ENCODE results near the gene SLC17A7. TPM values are rescaled to one million over a fixed set of nuclear protein-coding genes. Genes with fewer than 3 reads are reported as not detected.

SLC17A7 gene
- total RNA-seq, 2 experiments from 2014 or later = 0.30 to 0.43 TPM

DNA sequence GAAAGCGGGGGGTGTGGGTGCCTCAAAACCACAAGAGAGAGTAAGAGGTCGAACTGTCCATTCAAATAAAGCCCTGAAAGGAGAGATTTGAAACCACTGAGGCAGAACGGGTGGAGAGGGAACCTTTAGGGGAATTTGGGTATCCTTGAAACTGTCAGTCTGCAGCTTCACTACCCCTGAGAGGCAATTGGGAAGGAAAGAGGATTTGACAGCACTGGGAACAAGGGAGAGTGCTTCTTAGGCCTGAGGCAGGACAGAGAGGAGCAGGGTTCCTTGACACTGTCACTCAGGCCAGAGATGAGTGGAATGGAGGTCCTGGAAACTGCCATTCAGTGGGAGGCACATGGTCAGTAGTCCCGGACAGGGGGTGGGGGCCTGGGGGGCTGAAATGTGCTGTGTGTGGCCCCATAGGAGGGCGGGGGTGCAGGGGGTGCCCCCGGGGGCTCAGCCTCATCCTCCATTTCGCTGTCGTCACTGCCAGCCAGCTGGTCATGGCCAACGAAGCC, 11.1 kb downstream of the SLC17A7 start:
- H3K9me3 Mint-ChIP-seq = no peaks in the 10 kb centered on the region
- no peaks in the 10 kb centered on the region for H3K36me3 Mint-ChIP-seq (ENCODE audit: low read depth)
- H3K27me3 Mint-ChIP-seq = peaks cover 83% of the 10 kb centered on the region
- POLR2A ChIA-PET = interaction anchor here (1.2 kb wide), 1 partner anchor 10 kb away, joined by 3 read pairs; no protein-coding TSS in a partner anchor
- no peak for DNase-seq
- no peak overlapping the region for H3K4me3 Mint-ChIP-seq
- no peak overlapping the region for H3K27ac Mint-ChIP-seq
- peaks cover 43% of the 10 kb centered on the region for H3K4me1 Mint-ChIP-seq
- CTCF ChIA-PET = no interaction called here

DNA sequence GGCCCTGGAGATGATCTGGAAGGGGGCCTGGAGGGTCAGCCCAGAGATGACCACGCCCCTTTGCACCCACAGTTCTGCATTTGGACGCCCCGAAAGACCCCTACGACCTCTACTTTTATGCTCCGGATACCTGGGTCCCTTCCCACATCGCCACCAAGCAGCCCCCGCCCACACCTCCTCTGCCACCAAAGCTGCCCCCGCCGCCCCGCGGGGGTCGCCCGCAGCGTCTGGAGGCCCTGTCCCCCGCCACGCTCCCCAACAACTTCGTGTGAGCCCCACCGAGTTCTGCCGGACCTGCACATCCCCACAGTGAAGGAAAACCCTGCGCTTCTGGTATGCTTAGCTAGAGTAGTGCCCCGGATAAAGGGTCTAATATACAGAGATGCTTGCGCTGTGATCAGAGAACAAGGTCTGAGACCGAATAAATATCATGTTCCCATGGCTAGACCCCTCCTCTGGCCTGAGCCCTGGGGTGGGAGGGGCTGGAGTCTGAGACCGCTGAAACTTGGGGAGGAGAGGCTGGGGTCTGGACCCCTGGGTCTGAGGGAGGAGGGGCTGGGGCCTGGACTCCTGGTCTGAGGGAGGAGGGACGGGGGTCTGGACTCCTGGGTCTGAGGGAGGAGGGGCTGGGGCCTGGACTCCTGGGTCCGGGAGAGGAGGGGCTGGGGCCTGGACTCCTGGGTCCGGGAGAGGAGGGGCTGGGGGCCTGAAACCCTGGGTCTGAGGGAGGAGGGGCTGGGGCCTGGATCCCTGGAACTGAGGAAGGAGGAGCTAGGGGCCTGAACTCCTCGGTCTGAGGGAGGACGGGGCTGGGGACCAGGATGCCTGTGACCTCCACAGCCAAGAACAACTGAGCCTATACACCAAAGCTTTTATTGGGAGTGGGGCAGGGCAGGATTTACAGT, 12.5 kb downstream of the SLC17A7 start:
- POLR2A ChIA-PET = interaction anchor here (1.1 kb wide), 2 partner anchors 11 to 25 kb away, joined by 4 to 5 read pairs; partner anchors contain the start of gene ALDH16A1
- Mint-ChIP-seq H3K27me3 (peaks cover 84% of the 10 kb centered on the region), H3K4me3 (no peak overlapping the region), H3K9me3 (no peaks in the 10 kb centered on the region), H3K4me1 (peaks cover 48% of the 10 kb centered on the region), H3K27ac (no peak overlapping the region), H3K36me3 (ENCODE audit: low read depth) (no peaks in the 10 kb centered on the region)
- no peak for DNase-seq
- CTCF ChIA-PET = interaction anchor here (1.0 to 1.1 kb wide), 2 partner anchors 37 kb away, joined by 3 to 4 read pairs; no protein-coding TSS in a partner anchor

DNA sequence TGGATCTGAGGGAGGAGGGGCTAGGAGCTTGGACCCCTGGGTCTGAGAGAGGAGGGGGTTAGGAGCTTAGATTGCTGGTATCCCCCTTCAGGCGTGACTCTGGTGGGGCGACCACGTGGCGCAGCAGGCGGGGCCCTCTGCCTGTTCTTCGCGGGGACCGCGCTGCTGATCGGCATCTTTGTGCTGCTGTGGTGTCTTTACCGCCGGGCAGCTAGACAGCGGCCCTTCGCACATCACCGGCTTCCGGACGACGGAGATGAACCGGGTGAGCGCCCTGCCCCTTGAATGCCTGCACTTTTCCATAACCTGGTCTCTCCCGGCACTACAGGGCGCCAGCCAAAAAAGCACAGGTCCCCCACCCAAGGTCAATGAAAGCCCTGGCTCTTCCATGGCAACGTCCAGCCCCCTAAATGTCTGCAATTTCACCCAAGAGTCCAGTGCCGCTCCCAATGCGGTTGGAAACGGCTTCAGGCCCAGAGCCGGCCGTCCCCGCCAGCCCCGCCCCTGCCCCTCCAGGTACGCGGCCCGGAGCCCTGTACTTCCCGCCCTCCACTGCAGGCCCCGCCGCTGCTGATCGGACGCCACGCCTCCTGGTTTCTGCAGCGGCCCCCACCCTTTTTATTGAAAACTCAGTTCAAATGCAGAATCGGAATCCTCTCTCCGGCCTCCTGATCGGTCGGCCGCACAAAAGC, 13.3 kb downstream of the SLC17A7 start:
- no peaks in the 10 kb centered on the region for H3K9me3 Mint-ChIP-seq
- peaks cover 84% of the 10 kb centered on the region for H3K27me3 Mint-ChIP-seq
- no peak overlapping the region for H3K27ac Mint-ChIP-seq
- ChIA-PET POLR2A (interaction anchor here (1.1 to 1.2 kb wide), 2 partner anchors 11 to 25 kb away, joined by 3 to 4 read pairs; partner anchors contain the start of gene ALDH16A1), CTCF (interaction anchor here (1.0 kb wide), 1 partner anchor 36 kb away, joined by 4 read pairs; no protein-coding TSS in a partner anchor)
- H3K4me1 Mint-ChIP-seq = peaks cover 50% of the 10 kb centered on the region
- peak overlapping the region; percentile 13 for H3K4me3 Mint-ChIP-seq
- DNase-seq = peak; percentile 41
- H3K36me3 Mint-ChIP-seq (ENCODE audit: low read depth) = no peaks in the 10 kb centered on the region

DNA sequence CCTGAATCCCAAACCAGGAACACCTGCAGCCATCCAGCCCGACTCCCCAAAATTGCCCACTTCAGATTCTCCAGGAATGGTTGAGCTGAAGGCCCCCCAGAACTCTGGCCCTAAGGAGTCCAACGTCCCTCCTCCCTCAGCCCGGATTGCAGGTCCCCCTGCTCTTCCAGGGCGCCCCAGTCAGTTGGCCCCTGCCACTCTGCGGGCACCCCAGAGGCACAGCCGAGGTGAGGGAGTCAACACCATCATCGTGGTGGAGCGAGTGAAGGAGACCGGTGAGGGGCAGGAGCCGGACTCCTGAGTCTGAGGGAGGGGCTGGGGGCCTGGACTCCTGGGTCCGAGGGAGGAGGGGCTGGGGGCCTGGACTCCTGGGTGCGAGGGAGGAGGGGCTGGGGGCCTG, 14.0 kb downstream of the SLC17A7 start:
- CTCF ChIA-PET = interaction anchor here (0.6 to 1.2 kb wide), 3 partner anchors 16 to 1911 kb away, joined by 3 to 4 read pairs (median 3); no protein-coding TSS in a partner anchor
- POLR2A ChIA-PET = interaction anchor here (1.1 to 1.9 kb wide), 3 partner anchors 10 to 26 kb away, joined by 3 to 6 read pairs (median 4); partner anchors contain the start of gene ALDH16A1
- no peak for DNase-seq
- H3K4me3 Mint-ChIP-seq = no peak overlapping the region
- no peaks in the 10 kb centered on the region for H3K36me3 Mint-ChIP-seq (ENCODE audit: low read depth)
- peaks cover 52% of the 10 kb centered on the region for H3K4me1 Mint-ChIP-seq
- peaks cover 85% of the 10 kb centered on the region for H3K27me3 Mint-ChIP-seq
- H3K27ac Mint-ChIP-seq = no peak overlapping the region
- no peaks in the 10 kb centered on the region for H3K9me3 Mint-ChIP-seq

DNA sequence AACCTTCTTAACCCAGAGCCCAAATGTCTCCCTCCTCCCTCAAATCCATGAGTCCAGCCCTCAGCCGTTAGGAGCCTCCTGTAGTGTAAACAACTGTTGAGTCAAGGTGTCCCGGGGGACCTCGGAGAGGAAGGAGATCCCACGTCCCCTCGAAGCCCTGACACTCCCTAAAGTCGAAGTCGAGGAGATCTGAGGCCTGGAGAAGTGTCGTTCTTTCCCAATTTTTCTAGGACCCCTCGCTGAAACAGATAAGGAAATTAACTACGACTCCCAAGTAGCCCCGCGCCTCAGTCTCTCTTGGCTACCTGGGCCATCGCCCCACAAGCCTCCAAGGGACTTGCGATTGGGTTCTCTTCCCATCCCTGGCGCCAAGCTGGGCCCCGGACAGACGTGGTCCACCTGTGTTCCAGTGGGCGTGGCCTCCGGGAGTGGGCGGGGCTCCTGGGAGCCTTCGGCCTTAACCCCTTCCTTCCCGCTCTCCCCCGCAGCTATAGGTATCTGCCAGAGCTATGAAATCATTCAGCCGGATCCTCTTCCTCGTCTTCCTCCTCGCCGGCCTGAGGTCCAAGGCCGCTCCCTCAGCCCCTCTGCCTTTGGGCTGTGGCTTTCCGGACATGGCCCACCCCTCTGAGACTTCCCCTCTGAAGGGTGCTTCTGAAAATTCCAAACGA, 15.3 kb downstream of the SLC17A7 start:
- DNase-seq = peak; percentile 40
- peaks cover 90% of the 10 kb centered on the region for H3K27me3 Mint-ChIP-seq
- ChIA-PET CTCF (interaction anchor here (1.2 kb wide), 1 partner anchor 15 kb away, joined by 3 read pairs; no protein-coding TSS in a partner anchor), POLR2A (interaction anchor here (1.2 to 2.6 kb wide), 4 partner anchors 10 to 26 kb away, joined by 3 to 13 read pairs (median 6); partner anchors contain the start of gene PIH1D1)
- no peaks in the 10 kb centered on the region for H3K9me3 Mint-ChIP-seq
- H3K4me3 Mint-ChIP-seq = no peak overlapping the region
- H3K36me3 Mint-ChIP-seq (ENCODE audit: low read depth) = no peaks in the 10 kb centered on the region
- H3K27ac Mint-ChIP-seq = no peak overlapping the region
- H3K4me1 Mint-ChIP-seq = peaks cover 58% of the 10 kb centered on the region

DNA sequence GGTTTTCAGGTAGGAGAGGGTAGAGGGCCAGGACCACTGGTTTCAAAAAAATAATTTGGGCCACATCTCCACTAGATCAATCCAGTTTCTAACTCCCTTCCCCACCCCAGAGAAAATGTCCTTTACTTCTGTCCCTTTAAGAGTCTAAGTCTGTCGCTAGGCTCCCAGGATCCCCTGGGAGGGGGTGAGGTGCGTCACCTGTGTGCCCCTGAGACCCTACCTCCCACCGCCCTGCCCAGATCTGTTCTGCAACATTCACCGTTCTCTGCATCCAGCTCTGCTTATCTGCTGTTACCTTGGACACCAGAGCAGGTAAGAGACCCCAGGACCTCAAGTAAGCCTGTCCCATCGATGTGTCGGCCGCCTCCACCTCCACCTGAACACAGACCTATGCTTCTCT, 16.1 kb downstream of the SLC17A7 start, which contains the start of gene GFY:
Gene GFY, plus strand, starts transcription at position 211 of the 400 bp plus-strand sequence. CDS start 1,043 bp downstream, outside the sequence.
- peaks cover 57% of the 10 kb centered on the region for H3K4me1 Mint-ChIP-seq
- no peak within 1 kb of the TSS for H3K27ac Mint-ChIP-seq
- CTCF ChIA-PET = interaction anchor here (0.7 kb wide), 1 partner anchor 33 kb away, joined by 4 read pairs; no protein-coding TSS in a partner anchor
- H3K9me3 Mint-ChIP-seq = no peaks in the 10 kb centered on the region
- no peak within 1 kb of the TSS for H3K4me3 Mint-ChIP-seq
- H3K27me3 Mint-ChIP-seq = peaks cover 90% of the 10 kb centered on the region
- DNase-seq = no peak
- POLR2A ChIA-PET = interaction anchor here (1.2 to 2.6 kb wide), 4 partner anchors 11 to 27 kb away, joined by 3 to 13 read pairs (median 6); partner anchors contain the start of gene PIH1D1
- H3K36me3 Mint-ChIP-seq (ENCODE audit: low read depth) = no peaks in the 10 kb centered on the region

DNA sequence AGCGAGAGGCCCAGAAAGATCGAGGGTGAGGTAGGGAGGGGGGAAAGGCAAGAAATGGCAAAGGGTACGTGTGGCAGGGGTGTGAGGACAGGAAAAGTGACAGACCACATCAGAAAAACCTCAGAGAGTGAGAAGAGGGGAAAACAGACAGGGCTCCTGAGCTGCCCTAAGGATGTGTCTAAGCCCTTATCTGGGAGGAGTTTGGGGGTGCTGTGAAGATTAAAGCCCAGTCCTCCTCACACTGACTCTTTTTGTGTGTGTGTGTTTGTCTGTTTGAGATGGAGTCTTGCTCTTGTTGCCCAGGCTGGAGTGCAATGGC, 17.4 kb downstream of the SLC17A7 start:
- H3K9me3 Mint-ChIP-seq = no peaks in the 10 kb centered on the region
- DNase-seq = no peak
- ChIA-PET CTCF (interaction anchor here (0.7 to 1.1 kb wide), 2 partner anchors 11 to 96 kb away, joined by 3 read pairs; no protein-coding TSS in a partner anchor), POLR2A (interaction anchor here (0.6 to 2.6 kb wide), 3 partner anchors 14 to 75 kb away, joined by 3 to 13 read pairs (median 3); no protein-coding TSS in a partner anchor)
- peak overlapping the region; percentile 20 for H3K27ac Mint-ChIP-seq
- peak overlapping the region; percentile 38 for H3K4me3 Mint-ChIP-seq
- peaks cover 92% of the 10 kb centered on the region for H3K27me3 Mint-ChIP-seq
- peaks cover 54% of the 10 kb centered on the region for H3K4me1 Mint-ChIP-seq
- no peaks in the 10 kb centered on the region for H3K36me3 Mint-ChIP-seq (ENCODE audit: low read depth)

DNA sequence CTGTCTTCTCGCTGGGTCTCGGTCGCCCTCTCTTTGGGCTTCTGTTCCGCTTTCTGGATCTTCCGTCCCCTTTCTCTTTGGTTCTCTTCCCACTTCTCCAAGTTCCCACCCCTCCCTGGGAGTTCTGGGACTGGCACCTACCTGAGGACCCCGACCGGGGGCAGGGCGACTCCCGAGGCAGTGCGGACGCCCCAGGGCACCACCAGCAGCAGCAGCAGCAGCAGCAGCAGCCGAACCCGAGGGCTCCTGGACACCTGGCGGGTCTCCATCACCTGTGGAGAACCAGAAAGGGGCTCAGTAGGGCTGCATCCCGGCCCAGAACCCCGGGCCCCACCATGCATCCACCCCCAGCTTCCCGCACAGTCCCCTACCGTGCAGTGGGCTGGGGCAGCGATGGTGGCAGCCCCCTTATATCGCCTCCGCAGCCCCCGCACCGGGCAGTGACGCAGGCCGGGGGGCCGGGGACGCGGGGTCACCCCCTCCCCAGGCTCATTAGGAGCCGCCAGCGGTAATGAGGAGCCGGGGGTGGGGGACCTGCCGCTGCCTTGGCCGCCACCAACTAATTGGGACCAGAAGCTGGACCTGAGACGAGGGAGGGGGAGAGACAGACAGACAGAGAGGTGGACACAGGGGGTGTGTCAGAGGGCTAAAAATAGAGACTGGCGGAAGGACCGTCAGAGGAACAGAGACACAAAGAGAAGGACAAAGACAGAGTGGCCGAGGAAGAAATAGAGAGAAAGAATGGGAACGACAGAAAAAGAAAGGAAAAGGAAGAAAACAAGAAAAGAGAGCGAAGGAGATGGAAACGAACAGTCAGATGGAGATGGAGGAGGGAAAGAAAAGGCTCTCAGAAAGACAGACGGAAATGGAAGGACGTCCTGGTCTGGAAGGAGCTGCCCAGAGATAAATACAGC, 18.0 kb downstream of the SLC17A7 start, which contains the start of gene PTH2:
Gene PTH2, minus strand, starts transcription at position 371 of the 914 bp plus-strand sequence. Its CDS starts 102 bp downstream, at position 269.
- peak within 1 kb of the TSS; percentile 20 for H3K27ac Mint-ChIP-seq
- no peak for DNase-seq
- H3K36me3 Mint-ChIP-seq (ENCODE audit: low read depth) = no peaks in the 10 kb centered on the region
- ChIA-PET CTCF (interaction anchor here (1.1 kb wide), 1 partner anchor 12 kb away, joined by 3 read pairs; no protein-coding TSS in a partner anchor), POLR2A (interaction anchor here (1.0 kb wide), 1 partner anchor 76 kb away, joined by 3 read pairs; no protein-coding TSS in a partner anchor)
- no peaks in the 10 kb centered on the region for H3K9me3 Mint-ChIP-seq
- H3K27me3 Mint-ChIP-seq = peaks cover 91% of the 10 kb centered on the region
- H3K4me3 Mint-ChIP-seq = peak within 1 kb of the TSS; percentile 71
- peaks cover 51% of the 10 kb centered on the region for H3K4me1 Mint-ChIP-seq

DNA sequence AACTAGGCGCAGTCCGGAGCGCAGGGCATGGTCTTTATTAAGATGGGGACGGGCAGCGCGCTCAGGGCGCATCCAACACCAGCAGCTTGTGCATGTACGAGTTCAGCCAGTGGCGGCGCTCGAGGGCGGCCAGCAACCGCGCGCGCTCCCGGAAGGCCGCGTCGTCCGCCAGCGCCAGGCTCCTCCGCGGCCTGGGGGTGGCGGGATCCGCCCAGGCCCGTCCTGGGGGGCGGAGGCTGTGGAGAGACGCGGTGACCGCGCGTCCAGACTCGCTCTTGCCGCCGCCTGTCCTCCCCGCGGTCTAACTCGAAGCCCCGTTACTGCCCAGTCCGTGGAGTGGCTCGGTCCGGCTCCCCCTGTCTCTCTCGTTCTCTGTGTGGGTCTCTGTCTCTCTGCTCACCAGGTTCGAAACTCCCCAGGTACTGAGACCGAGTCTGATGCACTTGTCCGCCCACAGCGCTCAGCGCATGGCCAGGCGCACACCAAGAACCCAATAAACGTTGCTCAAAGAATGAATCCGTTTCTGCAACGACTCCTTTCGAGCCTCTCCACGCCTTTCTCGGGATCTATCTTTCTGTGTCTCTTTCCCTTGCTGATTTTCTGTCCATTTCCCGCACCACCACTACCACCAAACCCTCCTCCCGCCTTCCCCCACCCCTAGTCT, 18.8 kb downstream of the SLC17A7 start:
- peak overlapping the region; percentile 13 for H3K27ac Mint-ChIP-seq
- CTCF ChIA-PET = interaction anchor here (1.0 to 1.8 kb wide), 4 partner anchors 11 to 51 kb away, joined by 3 to 11 read pairs (median 4); no protein-coding TSS in a partner anchor

DNA sequence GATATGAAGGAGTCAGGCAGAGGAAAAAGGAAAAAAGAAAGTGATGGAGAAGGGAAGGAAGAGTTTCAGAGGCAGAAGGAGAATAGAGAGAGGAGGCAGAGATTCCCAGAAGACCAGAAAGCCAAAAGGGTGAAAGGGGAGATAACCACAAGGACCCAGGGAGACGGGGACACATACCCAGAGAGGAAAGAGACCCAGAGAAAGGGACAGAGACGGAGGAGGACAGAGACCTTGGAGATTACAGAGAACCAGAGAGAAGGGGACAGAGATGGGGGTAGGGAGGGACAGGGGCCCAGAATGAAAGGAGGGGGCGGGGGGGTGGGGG, 19.5 kb downstream of the SLC17A7 start:
- ChIA-PET POLR2A (interaction anchor here (1.0 to 1.8 kb wide), 3 partner anchors 12 to 51 kb away, joined by 4 to 6 read pairs (median 4); partner anchors contain the start of gene SLC17A7), CTCF (interaction anchor here (1.0 to 1.8 kb wide), 4 partner anchors 10 to 52 kb away, joined by 3 to 11 read pairs (median 4); no protein-coding TSS in a partner anchor)
- no peak overlapping the region for H3K27ac Mint-ChIP-seq
- H3K9me3 Mint-ChIP-seq = no peaks in the 10 kb centered on the region
- DNase-seq = no peak
- peaks cover 90% of the 10 kb centered on the region for H3K27me3 Mint-ChIP-seq
- H3K36me3 Mint-ChIP-seq (ENCODE audit: low read depth) = no peaks in the 10 kb centered on the region
- peaks cover 38% of the 10 kb centered on the region for H3K4me1 Mint-ChIP-seq
- H3K4me3 Mint-ChIP-seq = peak overlapping the region; percentile 41

More for the DNA sequence above, 18.8 kb downstream of the SLC17A7 start:
- Mint-ChIP-seq H3K4me3 (peak overlapping the region; percentile 71), H3K4me1 (peaks cover 44% of the 10 kb centered on the region), H3K36me3 (ENCODE audit: low read depth) (no peaks in the 10 kb centered on the region), H3K9me3 (no peaks in the 10 kb centered on the region), H3K27me3 (peaks cover 91% of the 10 kb centered on the region)
- POLR2A ChIA-PET = interaction anchor here (1.0 to 1.8 kb wide), 3 partner anchors 13 to 50 kb away, joined by 4 to 6 read pairs (median 4); partner anchors contain the start of gene SLC17A7
- DNase-seq = peak; percentile 81

Data from activated CD4-positive, alpha-beta memory T cell treated with anti-CD3 and anti-CD28 coated beads, Interleukin-2, amount 10 ng/mL, durations not matched to agents 7 days and 5 days (primary cell).